KOPT-K1 (cell line): Measurements from ENCODE around the gene CYLD.
A peak's percentile ranks its signal among the peaks of the same experiment; 100 is the strongest.

ENCODE experiments used
- H3K27ac ChIP-seq: fragments of 200-600 bp; sonication (generic); 2 replicates; pipeline ENCODE4 v1.5.1; 2016; ENCODE audit warnings: antibody characterized with exemption, mild to moderate bottlenecking, low read depth, low read length; ENCODE audit not compliant: poor library complexity, severe bottlenecking
- H3K36me3 ChIP-seq: fragments of 200-600 bp; sonication (generic); 2 replicates; pipeline ENCODE4 v1.5.1; 2017; ENCODE audit warnings: antibody characterized with exemption, mild to moderate bottlenecking, low read length, moderate library complexity; ENCODE audit not compliant: insufficient read depth
- H3K9me3 ChIP-seq: fragments of 200-600 bp; sonication (generic); 2 replicates; pipeline ENCODE4 v1.5.1; 2017; ENCODE audit warnings: antibody characterized with exemption, low read length, mild to moderate bottlenecking; ENCODE audit not compliant: insufficient read depth, poor library complexity, severe bottlenecking

CYLD gene

DNA sequence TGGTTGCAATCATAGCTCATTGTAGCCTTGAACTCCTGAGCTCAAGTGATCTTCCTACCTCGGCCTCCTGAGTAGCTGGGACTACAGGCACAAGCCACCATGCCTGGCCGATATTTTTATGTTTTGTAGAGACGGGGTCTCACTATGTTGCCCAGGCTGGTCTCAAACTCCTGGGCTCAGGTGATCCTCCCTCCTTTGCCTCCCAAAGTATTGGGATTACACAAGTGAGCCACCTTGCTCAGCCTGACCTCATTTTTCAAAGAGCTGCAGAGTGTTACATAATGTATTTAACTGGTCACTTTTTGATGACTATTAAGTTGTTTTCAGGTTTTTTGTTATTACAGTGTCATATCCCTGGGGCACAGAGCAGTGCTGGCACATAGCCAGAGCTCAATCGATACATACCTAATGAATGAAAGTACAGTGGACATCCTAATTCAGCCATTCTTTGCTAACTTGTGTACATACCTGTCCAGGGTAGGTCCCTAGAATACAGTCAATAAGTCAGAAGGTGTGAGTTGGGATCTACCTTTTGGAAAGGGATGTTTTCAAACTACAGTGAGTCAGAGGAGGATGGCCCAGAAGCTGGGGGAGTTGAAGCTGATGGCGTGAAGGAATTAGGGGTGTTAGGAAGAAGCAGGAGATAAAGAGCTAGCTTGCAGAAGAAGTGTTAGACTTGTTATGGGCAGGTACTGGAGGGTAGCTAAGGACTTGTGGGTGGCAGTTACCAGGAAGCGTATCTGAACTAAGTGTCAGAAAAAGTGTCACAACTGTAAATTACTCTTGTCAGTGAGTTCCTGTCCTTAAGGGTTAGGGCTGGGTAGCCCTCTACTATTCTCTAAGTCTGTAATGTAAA, 20.1 kb upstream of the CYLD start:
- no peak overlapping the region for H3K27ac ChIP-seq
- H3K9me3 ChIP-seq: peaks cover 8% of the 10 kb centered on the region
- H3K36me3 ChIP-seq: no peaks in the 10 kb centered on the region

DNA sequence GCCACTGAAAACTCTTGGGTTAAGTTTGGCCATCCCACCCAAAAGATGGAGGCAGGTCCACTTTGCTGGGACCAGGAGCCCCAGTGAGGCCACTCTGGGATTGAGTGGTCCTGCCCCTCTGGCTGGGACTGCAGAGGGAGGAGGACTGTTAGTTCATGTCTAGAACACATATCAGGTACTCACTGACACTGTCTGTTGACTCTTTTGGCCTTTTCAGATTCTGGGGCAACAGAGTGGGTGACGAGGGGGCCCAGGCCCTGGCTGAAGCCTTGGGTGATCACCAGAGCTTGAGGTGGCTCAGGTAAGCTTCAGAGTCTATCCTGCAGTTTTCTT, 19.5 kb upstream of the CYLD start:
- Histone ChIP-seq H3K9me3 (peaks cover 8% of the 10 kb centered on the region), H3K27ac (no peak overlapping the region), H3K36me3 (no peaks in the 10 kb centered on the region)

- Histone ChIP-seq H3K27ac (no peak overlapping the region), H3K9me3 (peaks cover 8% of the 10 kb centered on the region), H3K36me3 (no peaks in the 10 kb centered on the region)
Observed at GRCh38 chr16:50722960-50723359, 18.9 kb upstream of the CYLD start.

GRCh38 chr16:50724306-50724705, 17.6 kb upstream of the CYLD start:
- Histone ChIP-seq H3K27ac (no peak overlapping the region), H3K9me3 (peaks cover 8% of the 10 kb centered on the region), H3K36me3 (no peaks in the 10 kb centered on the region)

- H3K27ac ChIP-seq: no peak overlapping the region
- H3K36me3 ChIP-seq: no peaks in the 10 kb centered on the region
- no peaks in the 10 kb centered on the region for H3K9me3 ChIP-seq
Observed at GRCh38 chr16:50731130-50731988, 10.5 kb upstream of the CYLD start.

DNA sequence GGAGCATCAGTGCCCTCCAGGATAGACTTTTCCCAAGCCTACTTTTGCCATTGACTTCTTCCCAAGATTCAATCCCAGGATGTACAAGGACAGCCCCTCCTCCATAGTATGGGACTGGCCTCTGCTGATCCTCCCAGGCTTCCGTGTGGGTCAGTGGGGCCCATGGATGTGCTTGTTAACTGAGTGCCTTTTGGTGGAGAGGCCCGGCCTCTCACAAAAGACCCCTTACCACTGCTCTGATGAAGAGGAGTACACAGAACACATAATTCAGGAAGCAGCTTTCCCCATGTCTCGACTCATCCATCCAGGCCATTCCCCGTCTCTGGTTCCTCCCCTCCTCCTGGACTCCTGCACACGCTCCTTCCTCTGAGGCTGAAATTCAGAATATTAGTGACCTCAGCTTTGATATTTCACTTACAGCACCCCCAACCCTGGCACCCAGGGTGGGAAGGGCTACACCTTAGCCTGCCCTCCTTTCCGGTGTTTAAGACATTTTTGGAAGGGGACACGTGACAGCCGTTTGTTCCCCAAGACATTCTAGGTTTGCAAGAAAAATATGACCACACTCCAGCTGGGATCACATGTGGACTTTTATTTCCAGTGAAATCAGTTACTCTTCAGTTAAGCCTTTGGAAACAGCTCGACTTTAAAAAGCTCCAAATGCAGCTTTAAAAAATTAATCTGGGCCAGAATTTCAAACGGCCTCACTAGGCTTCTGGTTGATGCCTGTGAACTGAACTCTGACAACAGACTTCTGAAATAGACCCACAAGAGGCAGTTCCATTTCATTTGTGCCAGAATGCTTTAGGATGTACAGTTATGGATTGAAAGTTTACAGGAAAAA, 9.7 kb upstream of the CYLD start:
- H3K27ac ChIP-seq: no peak overlapping the region
- no peaks in the 10 kb centered on the region for H3K36me3 ChIP-seq
- no peaks in the 10 kb centered on the region for H3K9me3 ChIP-seq

DNA sequence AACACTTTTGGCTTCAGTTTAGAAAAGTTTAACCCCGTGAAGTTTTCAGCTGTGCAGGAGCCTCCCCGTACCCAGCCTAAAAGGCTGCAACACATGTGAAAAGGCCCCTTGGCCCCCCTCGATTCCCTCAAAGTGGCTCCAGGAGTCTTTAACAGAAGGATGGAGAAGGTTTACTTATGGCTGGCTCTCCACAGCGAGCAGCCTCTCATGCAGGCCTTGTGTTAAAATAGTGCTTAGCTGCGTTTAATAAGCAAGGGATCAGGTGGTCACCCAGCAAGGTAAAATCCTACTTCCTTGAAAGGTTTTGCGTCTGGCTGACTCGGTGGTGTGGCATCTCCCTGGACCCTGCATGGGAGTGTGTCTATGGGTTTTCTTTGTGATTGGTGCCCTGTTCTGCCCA, 8.4 kb upstream of the CYLD start:
- Histone ChIP-seq H3K27ac (no peak overlapping the region), H3K9me3 (no peaks in the 10 kb centered on the region), H3K36me3 (no peaks in the 10 kb centered on the region)

DNA sequence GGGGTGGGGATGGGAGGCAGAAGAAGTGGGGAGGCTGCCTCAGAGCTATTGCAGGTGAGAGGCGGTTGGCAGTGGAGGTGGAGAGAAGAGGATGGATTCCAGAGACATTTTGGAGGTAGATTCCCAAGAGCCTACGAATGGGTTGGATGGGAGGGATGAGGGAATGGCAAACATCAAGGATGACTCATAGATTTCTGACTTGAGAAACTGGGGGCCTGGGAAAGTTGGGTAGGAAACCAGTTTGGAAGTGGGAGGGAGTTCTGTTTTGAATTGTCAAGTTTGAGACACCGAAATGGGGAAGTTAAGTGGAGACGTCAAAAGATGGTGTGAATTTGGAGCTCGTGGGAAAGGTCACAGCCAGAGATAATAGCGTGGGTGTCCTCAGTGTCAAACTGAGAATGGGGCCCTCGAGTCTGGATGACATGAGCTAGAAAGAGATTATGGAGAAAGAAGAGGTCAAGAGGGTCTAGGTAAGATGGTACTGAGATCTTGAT, 6.2 kb upstream of the CYLD start:
- Histone ChIP-seq H3K9me3 (no peaks in the 10 kb centered on the region), H3K36me3 (no peaks in the 10 kb centered on the region), H3K27ac (no peak overlapping the region)

DNA sequence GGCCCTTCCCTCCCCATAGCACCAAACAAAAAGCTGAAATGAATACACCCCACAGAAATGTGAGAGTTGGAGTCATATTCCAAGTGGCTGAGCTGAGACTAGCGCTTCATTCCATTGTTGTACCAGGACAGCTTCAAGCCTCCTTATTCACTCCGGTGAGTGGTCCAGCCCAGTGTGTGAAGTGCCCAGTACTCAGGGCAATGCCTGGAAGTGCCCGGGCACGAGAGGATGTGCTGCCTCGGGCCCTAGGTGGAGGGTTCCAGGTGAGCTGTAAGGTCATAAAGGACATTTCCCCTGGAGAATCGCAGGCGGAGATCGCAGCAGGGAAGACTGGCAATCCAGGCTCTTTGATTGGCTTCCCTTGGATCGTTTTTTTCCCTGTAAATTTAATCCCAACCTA, 5.4 kb upstream of the CYLD start:
- no peaks in the 10 kb centered on the region for H3K36me3 ChIP-seq

GRCh38 chr16:50737420-50737959, 4.4 kb upstream of the CYLD start:
- H3K27ac ChIP-seq: no peak overlapping the region
- no peaks in the 10 kb centered on the region for H3K36me3 ChIP-seq
- no peaks in the 10 kb centered on the region for H3K9me3 ChIP-seq

More for the DNA sequence above, 5.4 kb upstream of the CYLD start:
- Histone ChIP-seq H3K27ac (no peak overlapping the region), H3K9me3 (no peaks in the 10 kb centered on the region)

GRCh38 chr16:50739031-50739430, 2.9 kb upstream of the CYLD start:
- H3K27ac ChIP-seq: no peak overlapping the region
- H3K9me3 ChIP-seq: no peaks in the 10 kb centered on the region
- H3K36me3 ChIP-seq: no peaks in the 10 kb centered on the region

DNA sequence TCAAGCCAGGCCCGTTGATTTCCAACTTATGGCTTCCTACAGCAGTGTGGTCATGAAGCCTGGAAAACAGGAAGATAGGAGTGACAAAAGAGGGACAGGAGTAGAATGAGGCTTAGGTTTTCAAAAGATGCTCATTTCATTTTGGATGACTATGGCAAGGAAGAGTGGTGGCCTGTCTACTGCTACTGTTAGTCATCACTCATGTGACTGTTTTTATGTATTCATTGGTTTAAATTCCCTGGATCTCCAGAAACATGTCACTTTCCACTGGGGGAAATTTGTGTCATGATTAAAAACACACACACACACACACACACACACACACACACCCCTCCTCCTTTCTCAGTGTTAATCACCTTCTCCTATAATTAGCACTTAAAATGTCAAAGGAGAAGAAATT, 1.1 kb upstream of the CYLD start:
- H3K36me3 ChIP-seq: no peaks in the 10 kb centered on the region
- H3K9me3 ChIP-seq: no peaks in the 10 kb centered on the region
- no peak overlapping the region for H3K27ac ChIP-seq

- Histone ChIP-seq H3K27ac (peak overlapping the region; percentile 30), H3K36me3 (no peaks in the 10 kb centered on the region), H3K9me3 (no peaks in the 10 kb centered on the region)
Observed at GRCh38 chr16:50741225-50741780, 583 bp upstream of the CYLD start.

DNA sequence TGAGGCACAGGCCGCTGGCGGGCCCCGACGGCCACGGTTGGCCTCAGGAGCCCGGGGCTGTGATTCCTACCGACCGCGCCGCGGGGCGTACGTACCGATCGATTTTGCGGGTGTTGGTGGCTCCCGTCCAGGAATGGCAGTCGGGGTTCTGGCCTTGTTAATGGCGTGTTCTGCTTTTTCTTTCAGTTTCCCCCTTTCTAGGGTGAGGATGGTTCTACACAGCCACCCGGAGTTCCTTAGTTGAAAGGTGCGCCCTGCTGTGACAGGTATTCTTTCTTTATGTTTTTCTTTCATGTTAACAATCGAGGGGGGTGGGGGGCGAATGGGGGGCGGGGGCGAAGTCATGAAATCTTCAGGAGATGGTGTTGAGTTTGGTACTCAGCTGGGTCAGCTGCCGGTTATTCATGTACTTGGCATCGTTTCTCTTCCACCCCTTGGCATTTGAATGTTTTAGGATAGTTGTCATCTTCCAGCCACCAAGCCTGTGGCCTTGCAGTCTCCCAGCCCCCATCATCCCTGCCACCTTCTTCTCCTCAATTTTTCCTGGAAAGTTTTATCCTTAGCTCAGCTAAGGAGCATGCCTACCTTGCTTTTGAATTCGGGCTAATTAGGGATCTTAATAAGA, 802 bp downstream of the CYLD start:
- Histone ChIP-seq H3K36me3 (no peaks in the 10 kb centered on the region), H3K27ac (peak overlapping the region; percentile 38), H3K9me3 (no peaks in the 10 kb centered on the region)
